Stimulated activated CD4-positive, alpha-beta T cell treated with anti-CD3 and anti-CD28 coated beads, Interleukin-1b, Interleukin-23, amount 100 ng/mL, for 1 hour (primary cell): ENCODE data around the gene IFIT5.
"Not testable (repeated sequence)": the region's sequence is repeated elsewhere in the genome, so short reads cannot be mapped to it uniquely, and the experiment has no call there.

Source experiments
- DNase-seq, 2 donors: peaks; one replicate each; pipeline ENCODE4 v3.0.0-alpha.2; 2020; ENCODE audit warnings: low read depth in 2 of 2

Gene IFIT5

DNA sequence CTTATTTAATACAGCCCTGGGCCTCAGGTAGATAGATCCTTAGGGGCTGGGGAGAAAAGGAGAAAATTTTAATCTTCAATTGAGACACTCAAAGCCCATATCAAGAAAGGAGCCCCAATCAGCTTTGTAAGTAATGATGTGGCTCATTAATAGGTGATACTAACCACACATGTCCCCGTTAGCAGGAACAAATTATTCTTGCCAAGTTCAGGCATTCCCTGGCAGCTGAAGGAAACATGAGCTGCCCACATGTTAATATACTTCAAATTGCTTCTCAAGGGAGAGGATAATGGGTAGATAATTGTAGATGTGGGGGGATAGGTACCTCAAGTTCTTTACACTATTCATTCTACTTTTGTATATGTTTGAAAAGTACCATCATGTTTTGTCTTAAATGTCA lies 14.5 kb downstream of the IFIT5 start:
- no peak for DNase-seq

DNA sequence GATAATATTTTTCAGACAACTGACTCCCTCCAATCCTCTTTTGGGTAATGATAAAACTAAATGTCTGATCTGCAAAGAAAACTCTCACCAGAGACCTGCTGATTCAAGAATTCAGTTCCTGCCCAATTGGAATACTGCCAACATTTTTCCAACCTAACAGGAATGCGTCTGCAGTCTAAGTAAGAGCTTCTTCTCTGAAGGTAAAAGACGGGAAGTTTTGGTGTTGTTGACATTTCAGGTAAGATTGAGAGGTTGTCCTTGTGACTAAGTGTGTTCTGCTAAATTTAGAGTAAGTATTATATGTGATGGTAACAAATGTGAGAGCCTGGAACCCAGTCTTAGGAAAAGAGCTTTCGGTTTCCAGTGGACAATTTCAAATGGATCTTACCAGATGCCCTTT lies 17.6 kb downstream of the IFIT5 start:
- no peak for DNase-seq

DNA sequence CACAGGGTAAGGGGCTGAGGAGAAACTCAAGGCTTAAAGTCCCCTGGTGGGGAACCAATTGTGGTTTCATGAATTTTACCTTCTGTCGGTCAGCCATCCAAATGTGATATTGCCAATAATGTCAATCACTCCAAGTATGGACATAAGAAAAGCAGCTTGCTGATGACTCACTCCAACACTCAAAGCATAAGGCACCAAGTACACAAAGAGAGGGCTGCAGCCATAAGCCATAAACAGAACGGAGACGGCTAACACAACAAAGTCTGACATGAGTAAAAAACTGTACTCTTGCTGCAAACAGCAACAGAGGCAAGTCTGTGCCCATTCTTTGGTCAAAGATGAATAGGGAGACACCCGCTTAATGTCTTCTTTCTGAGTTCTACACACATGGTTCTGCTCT lies 24.2 kb downstream of the IFIT5 start:
- DNase-seq, result no peak

GRCh38 chr10:89440226-89441009 lies 26.1 kb downstream of the IFIT5 start:
- no peak for DNase-seq

- DNase-seq, result no peak
These were observed 27.9 kb downstream of the IFIT5 start for GRCh38 chr10:89442289-89442688.

DNA sequence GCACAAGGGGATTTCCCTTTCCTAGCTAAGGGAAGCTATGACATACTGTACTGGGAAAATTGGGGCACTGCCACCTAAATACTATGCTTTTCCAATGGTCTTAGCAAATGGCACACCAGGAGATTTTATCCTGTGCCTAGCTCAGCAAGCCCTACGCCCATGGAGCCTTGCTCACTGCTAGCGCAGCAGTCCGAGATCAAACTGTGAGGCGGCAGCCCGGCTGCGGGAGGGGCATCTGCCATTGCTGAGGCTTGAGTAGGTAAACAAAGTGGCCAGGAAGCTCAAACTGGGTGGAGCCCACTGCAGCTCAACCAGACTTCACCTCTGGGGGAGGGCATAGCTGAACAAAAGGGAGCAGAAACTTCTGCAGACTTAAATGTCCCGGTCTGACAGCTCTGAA lies 30.5 kb downstream of the IFIT5 start:
- DNase-seq, result not testable (repeated sequence)

DNA sequence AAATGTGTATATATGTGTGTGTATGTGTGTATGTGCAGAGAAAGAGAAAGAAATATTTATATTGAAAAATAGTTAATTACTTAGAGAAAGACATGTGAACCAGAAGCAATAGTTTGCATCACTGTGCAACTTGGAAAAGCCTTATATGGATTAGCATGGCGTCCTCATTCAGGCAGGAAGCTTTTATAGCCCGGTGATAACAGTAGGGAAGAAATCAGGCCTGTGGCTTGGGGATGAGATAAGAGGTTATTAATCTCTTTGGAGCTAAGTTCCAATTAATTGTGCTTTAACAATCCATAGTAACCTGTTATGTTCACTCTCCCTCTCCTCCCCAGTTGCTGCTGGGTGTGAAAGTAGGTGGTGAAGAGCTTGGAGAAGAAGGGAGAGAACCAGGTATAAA lies 36.5 kb downstream of the IFIT5 start:
- DNase-seq, result no peak

DNA sequence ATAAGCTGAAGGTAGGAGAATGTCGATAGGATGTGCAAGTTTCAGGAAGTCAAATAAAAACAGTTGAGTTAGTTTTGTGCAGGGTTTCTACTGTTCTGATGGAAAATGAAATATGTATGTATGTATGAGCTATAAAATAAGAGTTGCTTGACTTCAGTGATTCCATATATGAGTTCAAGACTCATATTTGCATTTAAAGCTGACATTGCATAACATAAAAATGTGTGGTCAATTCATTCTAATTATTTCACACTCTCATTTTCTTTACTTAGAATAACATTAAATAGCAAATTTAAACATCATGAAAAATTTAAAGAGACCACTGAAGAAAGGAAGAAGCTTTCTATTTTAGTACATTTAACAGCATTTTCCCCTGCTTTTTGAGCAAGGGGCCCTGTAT lies 37.8 kb downstream of the IFIT5 start:
- no peak for DNase-seq

DNA sequence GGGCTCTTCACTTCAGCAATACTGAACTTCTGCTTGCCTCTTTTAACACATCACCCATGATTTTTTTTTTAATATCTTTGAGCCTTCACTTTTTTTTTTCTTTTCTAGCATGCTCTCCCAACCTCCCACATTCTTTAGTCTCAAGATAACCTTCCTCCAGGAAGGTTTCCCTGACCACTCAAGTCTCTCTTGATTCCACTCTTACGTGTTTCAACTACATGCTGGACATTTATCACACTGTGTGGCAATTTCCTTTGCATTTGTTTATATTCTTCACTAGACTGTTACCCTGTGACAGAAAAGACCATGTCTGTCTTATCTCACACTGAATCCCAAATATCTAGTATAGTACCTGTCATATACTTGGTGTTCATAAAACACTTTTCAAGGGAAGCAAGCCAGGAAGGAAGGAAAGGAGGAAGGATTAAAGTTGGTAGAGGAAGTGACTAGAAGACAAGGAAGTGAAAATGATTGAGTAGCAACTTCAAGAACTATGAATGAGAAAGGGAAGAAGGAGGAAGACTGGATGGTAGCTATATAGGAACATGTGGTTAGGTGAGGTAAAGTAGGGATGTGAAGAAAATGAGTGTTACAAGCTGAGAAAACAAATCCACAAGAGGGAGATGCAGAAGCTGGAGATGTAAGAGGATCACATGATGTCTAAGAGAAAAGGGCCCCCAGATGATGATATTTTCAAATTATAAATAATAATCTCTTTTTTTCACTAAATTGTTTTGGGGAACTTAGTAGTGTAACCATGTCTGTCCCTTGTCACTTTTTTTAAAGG lies 40.4 kb downstream of the IFIT5 start:
- DNase-seq, result no peak

DNA sequence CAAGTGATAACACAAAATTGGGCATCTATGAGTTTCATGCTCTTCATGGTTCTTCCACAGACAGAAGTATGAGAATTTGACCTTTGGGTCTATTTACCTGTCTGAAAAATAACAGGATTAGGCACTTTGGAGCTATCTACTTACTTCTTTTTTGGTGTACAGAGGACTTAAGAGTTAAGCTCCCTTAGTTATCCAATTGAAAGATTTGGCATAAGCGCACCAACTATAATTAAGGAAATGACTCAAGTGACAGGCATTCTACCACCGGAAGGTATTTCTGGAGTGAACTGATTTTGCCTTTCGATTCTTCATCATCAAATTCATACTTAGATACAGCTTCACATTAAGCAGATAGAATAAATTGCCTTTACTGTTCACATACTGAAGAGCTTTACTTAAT lies 43.9 kb downstream of the IFIT5 start:
- no peak for DNase-seq

GRCh38 chr10:89458784-89459183 lies 44.4 kb downstream of the IFIT5 start:
- DNase-seq, result no peak

DNA sequence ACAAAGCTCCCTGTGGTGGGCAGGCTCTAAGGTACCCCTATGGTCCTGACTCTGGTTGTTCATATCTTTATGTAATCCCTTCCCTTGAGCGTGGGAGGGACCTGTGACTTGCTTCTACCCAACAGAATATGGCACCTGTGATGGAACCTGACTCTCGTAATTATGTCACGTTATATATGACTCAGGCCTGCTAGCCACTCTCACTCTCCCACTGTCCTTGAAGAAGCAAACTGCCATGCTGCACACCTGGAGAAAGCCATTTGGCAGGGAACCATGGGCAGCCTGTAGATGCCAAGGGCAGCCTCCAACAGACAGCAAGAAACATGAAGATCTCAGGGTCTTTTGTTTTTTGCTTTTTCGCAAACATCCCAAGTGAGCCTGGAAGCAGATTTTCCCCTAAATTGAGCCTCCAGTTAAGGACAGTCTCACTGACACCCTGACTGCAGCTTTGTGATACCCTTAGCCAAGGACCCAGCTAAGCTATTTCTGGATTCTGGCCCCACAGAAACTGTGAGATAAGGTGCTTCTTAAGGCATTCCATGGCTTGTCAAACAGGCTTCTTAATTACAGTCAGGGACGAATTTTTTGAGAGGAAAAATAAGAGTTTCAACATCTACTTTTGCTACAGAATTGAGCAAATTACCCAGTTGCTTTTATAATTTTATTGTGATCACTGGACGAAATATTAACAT lies 49.6 kb downstream of the IFIT5 start:
- no peak for DNase-seq

- DNase-seq, result no peak
These were observed 50.8 kb downstream of the IFIT5 start for GRCh38 chr10:89465196-89465595.

DNA sequence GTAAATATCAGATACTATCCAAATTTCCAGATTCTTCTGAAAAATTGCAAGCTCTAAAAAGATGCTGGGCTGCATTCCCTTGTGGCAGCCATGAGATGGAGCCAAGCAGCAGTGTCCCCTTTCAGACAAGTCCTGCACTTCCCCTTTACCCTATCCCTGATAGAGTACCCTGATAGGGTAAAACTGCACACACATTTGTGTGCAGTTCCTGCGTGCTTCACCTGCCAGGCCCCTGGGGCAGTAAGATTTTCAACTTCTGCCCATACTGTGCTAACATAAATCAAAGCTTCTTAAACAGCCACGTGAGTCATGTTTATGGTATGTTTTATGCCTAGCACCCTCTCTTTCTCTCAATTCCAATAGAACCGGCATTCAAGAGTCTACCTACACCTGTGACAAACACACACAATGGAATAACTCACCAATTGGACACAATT lies 52.2 kb downstream of the IFIT5 start:
- DNase-seq, result no peak

DNA sequence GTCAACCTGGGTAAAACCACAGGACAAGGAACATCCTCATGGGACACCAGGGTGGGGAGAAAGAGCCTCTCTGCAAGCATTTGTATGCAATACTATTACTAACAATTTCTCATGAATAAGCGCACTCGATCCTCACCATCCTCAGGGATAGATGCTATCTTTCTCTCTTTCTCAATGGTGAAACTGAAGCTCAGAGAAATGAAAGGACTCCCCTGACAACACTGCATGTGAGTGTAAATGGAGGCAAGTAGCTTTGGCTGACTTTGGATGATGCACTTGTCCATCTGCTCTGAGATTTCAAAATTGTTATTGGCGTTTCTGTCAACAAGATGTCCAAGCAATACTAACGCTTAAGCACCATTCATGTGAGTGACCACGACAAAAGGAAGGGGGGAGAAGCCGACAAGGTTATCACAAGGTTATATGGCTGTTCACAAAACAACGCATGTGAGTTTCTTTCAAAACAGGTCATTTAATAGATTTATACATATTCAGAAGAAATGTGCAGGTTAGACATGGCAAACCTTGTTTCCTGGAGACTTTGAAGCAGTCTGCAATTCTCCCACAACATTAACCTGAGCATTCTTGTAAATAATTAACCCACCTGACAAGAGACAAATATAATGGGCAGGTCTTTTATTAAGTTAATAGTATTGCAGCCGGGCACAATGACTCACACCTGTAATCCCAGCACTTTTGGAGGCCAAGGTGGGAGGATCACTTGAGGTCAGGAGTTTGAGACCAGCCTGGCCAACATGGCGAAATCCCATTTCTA lies 54.0 kb downstream of the IFIT5 start:
- DNase-seq, result no peak

- DNase-seq, result no peak
These were observed 55.1 kb downstream of the IFIT5 start for GRCh38 chr10:89469517-89469916.
